ENCODE data around the gene CLIC6. TPM values are rescaled to one million over a fixed set of nuclear protein-coding genes. Genes with fewer than 3 reads are reported as not detected.
"Not testable (repeated sequence)": the region's sequence is repeated elsewhere in the genome, so short reads cannot be mapped to it uniquely, and the experiment has no call there.

The CLIC6 gene
- total and polyA plus RNA-seq, 2 experiments from 2014 or later, result 1.1 to 1.5 TPM

GRCh38 chr21:34669880-34670219 is 1.1 kb downstream of the CLIC6 start:
- H3K27ac Mint-ChIP-seq; H4K20me1 ChIP-seq (replicated peaks; ENCODE audit: insufficient read depth); ATAC-seq; H3K79me2 ChIP-seq (replicated peaks; ENCODE audit: insufficient read depth); H3K36me3 ChIP-seq (ENCODE audit: insufficient read depth); H3F3A ChIP-seq (replicated peaks; ENCODE audit: low read depth); H3K27ac ChIP-seq (ENCODE audit: low read depth); H3K9me2 ChIP-seq (ENCODE audit: insufficient read depth); H2AFZ ChIP-seq; H3K36me3 Mint-ChIP-seq (ENCODE audit: low read depth); DNase-seq (ENCODE audit: low spot score); H3K9me3 Mint-ChIP-seq: not testable (repeated sequence)
- Histone ChIP-seq H3K27me3 (ENCODE audit: insufficient read depth) (peaks cover 66% of the 10 kb centered on the region), H3K4me3 (peak overlapping the region; percentile 76), H3K4me2 (peak overlapping the region; percentile 93), H3K4me1 (ENCODE audit: insufficient read depth) (peaks cover 15% of the 10 kb centered on the region)
- Mint-ChIP-seq H3K4me3 (peak overlapping the region; percentile 82), H3K4me1 (peaks cover 14% of the 10 kb centered on the region), H3K27me3 (ENCODE audit: insufficient read depth, low read depth, poor library complexity) (peaks cover 42% of the 10 kb centered on the region)
- 0 out of 2 replicates have a peak, but pooled peaks have one; percentile 10 for TF ChIP-seq POLR2AphosphoS5 (IDR thresholded peaks at IDR 0.05; ENCODE audit: low read depth)

- H3K27me3 ChIP-seq (ENCODE audit: insufficient read depth), result peaks cover 66% of the 10 kb centered on the region
- H3K4me2 ChIP-seq, result peak overlapping the region; percentile 93
- no peaks in the 10 kb centered on the region for H3K36me3 Mint-ChIP-seq (ENCODE audit: low read depth)
These were observed 1.6 kb downstream of the CLIC6 start for GRCh38 chr21:34670220-34670961.

More at GRCh38 chr21:34670220-34670961, 1.6 kb downstream of the CLIC6 start:
- H3K27ac ChIP-seq (ENCODE audit: low read depth), result no peak overlapping the region
- Mint-ChIP-seq H3K4me1 (peaks cover 17% of the 10 kb centered on the region), H3K27ac (no peak overlapping the region), H3K4me3 (peak overlapping the region; percentile 82), H3K9me3 (no peaks in the 10 kb centered on the region), H3K27me3 (ENCODE audit: insufficient read depth, low read depth, poor library complexity) (peaks cover 42% of the 10 kb centered on the region)
- peak overlapping the region; percentile 76 for H3K4me3 ChIP-seq
- H2AFZ ChIP-seq, result peak overlapping the region; percentile 93
- no peaks in the 10 kb centered on the region for H3K36me3 ChIP-seq (ENCODE audit: insufficient read depth)
- ATAC-seq (peak; percentile 33), DNase-seq (ENCODE audit: low spot score) (peak; percentile 70)
- H3K79me2 ChIP-seq (replicated peaks; ENCODE audit: insufficient read depth), result no peaks in the 10 kb centered on the region
- no peaks in the 10 kb centered on the region for H3K9me2 ChIP-seq (ENCODE audit: insufficient read depth)
- TF ChIP-seq EZH2 (IDR thresholded peaks at IDR 0.05; ENCODE audit: low read depth, unreplicated experiment), result peak; percentile 30
- no peak for TF ChIP-seq POLR2AphosphoS5 (IDR thresholded peaks at IDR 0.05; ENCODE audit: low read depth)
- no peak for TF ChIP-seq ZNF462 (CRISPR knock-in tag; IDR thresholded peaks at IDR 0.05)
- H4K20me1 ChIP-seq (replicated peaks; ENCODE audit: insufficient read depth), result 0 out of 2 replicates have a peak, but pooled peaks cover 6% of the 10 kb centered on the region
- 0 out of 2 replicates have a peak, but pooled peaks cover 3% of the 10 kb centered on the region for H3F3A ChIP-seq (replicated peaks; ENCODE audit: low read depth)
- peaks cover 18% of the 10 kb centered on the region for H3K4me1 ChIP-seq (ENCODE audit: insufficient read depth)

Measured in GM23338 (cell line).